Measurements from ENCODE around the gene SUPT7L.

DNA sequence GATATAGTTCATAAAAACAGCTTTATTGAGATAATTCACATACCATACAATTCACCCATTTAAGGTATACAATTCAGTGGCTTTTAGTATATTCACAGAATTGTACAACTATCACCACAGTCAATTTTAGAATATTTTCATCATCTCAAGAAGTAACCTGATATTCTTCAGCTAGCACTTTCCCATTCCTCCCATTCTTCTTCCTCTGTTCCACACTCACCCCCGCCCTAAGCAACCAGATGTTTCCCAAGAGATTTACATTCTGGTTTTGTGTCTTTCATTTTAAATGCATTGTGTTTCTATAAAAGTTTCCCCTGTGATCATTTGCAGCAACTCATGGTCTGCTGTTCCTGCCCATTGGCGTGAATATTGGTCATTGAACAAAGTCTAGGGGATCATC lies 29.1 kb downstream of the SUPT7L start:
- TF ChIP-seq, protein P1, sequence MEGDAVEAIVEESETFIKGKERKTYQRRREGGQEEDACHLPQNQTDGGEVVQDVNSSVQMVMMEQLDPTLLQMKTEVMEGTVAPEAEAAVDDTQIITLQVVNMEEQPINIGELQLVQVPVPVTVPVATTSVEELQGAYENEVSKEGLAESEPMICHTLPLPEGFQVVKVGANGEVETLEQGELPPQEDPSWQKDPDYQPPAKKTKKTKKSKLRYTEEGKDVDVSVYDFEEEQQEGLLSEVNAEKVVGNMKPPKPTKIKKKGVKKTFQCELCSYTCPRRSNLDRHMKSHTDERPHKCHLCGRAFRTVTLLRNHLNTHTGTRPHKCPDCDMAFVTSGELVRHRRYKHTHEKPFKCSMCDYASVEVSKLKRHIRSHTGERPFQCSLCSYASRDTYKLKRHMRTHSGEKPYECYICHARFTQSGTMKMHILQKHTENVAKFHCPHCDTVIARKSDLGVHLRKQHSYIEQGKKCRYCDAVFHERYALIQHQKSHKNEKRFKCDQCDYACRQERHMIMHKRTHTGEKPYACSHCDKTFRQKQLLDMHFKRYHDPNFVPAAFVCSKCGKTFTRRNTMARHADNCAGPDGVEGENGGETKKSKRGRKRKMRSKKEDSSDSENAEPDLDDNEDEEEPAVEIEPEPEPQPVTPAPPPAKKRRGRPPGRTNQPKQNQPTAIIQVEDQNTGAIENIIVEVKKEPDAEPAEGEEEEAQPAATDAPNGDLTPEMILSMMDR (optimal IDR thresholded peaks at IDR 0.05 in 1 of 3, IDR thresholded peaks at IDR 0.05 in 1 of 3, conservative IDR thresholded peaks at IDR 0.05 in 1 of 3; ENCODE audit: extremely low read depth in 1 of 3, insufficient read depth in 2 of 3, low read length in 3 of 3), result no peak
- TF ChIP-seq EZH2 (IDR thresholded peaks at IDR 0.05; ENCODE audit: low read length), result no peak

All from keratinocyte (primary cell).